ENCODE measurements around the gene APOB. TPM values are rescaled to one million over a fixed set of nuclear protein-coding genes. Genes with fewer than 3 reads are reported as not detected.

Gene APOB
- total and polyA plus RNA-seq, 9 donors, result 0.13 to 4.8 (median 1.3) TPM

GRCh38 chr2:21067859-21068537 lies 24.1 kb upstream of the APOB start:
- no peak overlapping the region for H3K27ac ChIP-seq
- no peaks in the 10 kb centered on the region for H3K9me3 ChIP-seq
- TF ChIP-seq CTCF (IDR thresholded peaks at IDR 0.05), result no peak
- TF ChIP-seq EP300 (IDR thresholded peaks at IDR 0.05), result no peak
- TF ChIP-seq POLR2A (IDR thresholded peaks at IDR 0.05), result no peak
- no peaks in the 10 kb centered on the region for H3K4me1 ChIP-seq (ENCODE audit: insufficient read depth)
- H3K36me3 ChIP-seq, result no peaks in the 10 kb centered on the region
- DNase-seq, result no peak
- intact Hi-C loops (cut with DNase I), result no loop called here
- WGBS, 3 donors, result 68 to 75% (median 72%) methylated on average over 2 of the region's 2 CpGs
- H3K4me3 ChIP-seq, result no peak overlapping the region
- no peaks in the 10 kb centered on the region for H3K27me3 ChIP-seq

- no peak for TF ChIP-seq POLR2A (IDR thresholded peaks at IDR 0.05)
- TF ChIP-seq EP300 (IDR thresholded peaks at IDR 0.05), result no peak
- no peak for TF ChIP-seq CTCF (IDR thresholded peaks at IDR 0.05)
- DNase-seq, result no peak
- 53 to 61% (median 53%) methylated on average over 5 of the region's 5 CpGs for WGBS, 3 donors
- Histone ChIP-seq H3K4me1 (ENCODE audit: insufficient read depth) (no peaks in the 10 kb centered on the region), H3K9me3 (no peaks in the 10 kb centered on the region), H3K27me3 (no peaks in the 10 kb centered on the region), H3K27ac (no peak overlapping the region), H3K4me3 (no peak overlapping the region), H3K36me3 (no peaks in the 10 kb centered on the region)
- intact Hi-C loops (cut with DNase I), result no loop called here
Observed at GRCh38 chr2:21067125-21067524, 23.3 kb upstream of the APOB start.

GRCh38 chr2:21059885-21060610 lies 16.2 kb upstream of the APOB start:
- intact Hi-C loops (cut with DNase I), result no loop called here

GRCh38 chr2:21057097-21057496 lies 13.2 kb upstream of the APOB start:
- intact Hi-C loops (cut with DNase I), result no loop called here
- no peak for TF ChIP-seq EP300 (IDR thresholded peaks at IDR 0.05)
- no peak for TF ChIP-seq POLR2A (IDR thresholded peaks at IDR 0.05)
- no peak for TF ChIP-seq CTCF (IDR thresholded peaks at IDR 0.05)
- no peaks in the 10 kb centered on the region for H3K9me3 ChIP-seq
- no peak overlapping the region for H3K27ac ChIP-seq
- H3K27me3 ChIP-seq, result no peaks in the 10 kb centered on the region
- no peaks in the 10 kb centered on the region for H3K4me1 ChIP-seq (ENCODE audit: insufficient read depth)
- WGBS, 3 donors, result 85% methylated on average over 2 of the region's 2 CpGs
- H3K36me3 ChIP-seq, result no peaks in the 10 kb centered on the region
- no peak overlapping the region for H3K4me3 ChIP-seq
- no peak for DNase-seq

More at GRCh38 chr2:21059885-21060610, 16.2 kb upstream of the APOB start:
- H3K9me3 ChIP-seq, result no peaks in the 10 kb centered on the region
- no peaks in the 10 kb centered on the region for H3K36me3 ChIP-seq
- H3K27ac ChIP-seq, result no peak overlapping the region
- no peak overlapping the region for H3K4me3 ChIP-seq
- DNase-seq, result no peak
- H3K27me3 ChIP-seq, result no peaks in the 10 kb centered on the region
- no peaks in the 10 kb centered on the region for H3K4me1 ChIP-seq (ENCODE audit: insufficient read depth)
- TF ChIP-seq POLR2A (IDR thresholded peaks at IDR 0.05), result no peak
- TF ChIP-seq CTCF (IDR thresholded peaks at IDR 0.05), result no peak
- TF ChIP-seq EP300 (IDR thresholded peaks at IDR 0.05), result no peak
- WGBS, 3 donors, result 73 to 79% (median 76%) methylated on average over 3 of the region's 3 CpGs
